ENCODE results near the gene VEZF1. TPM values are rescaled to one million over a fixed set of nuclear protein-coding genes. Genes with fewer than 3 reads are reported as not detected.

Gene VEZF1
- polyA plus RNA-seq, 3 donors, result 28.3 to 40.1 (median 29.0) TPM

GRCh38 chr17:58005728-58006559 is 17.9 kb upstream of the VEZF1 start:
- peaks cover 31 to 38% of the 10 kb centered on the region in 2 donors for H3K36me3 Mint-ChIP-seq
- H3K9me3 Mint-ChIP-seq, result no peaks in the 10 kb centered on the region
- intact Hi-C loops (cut with micrococcal nuclease), result loop anchor here (5.0 kb wide), 2 partner anchors 76 to 511 kb away; partner anchors contain the start of gene DYNLL2 (in 2 of the 2)
- H3K9me3 ChIP-seq (replicated peaks in 1 of 2; ENCODE audit: control insufficient read depth in 1 of 2, insufficient read depth in 1 of 2, low read length in 2 of 2), result no peaks in the 10 kb centered on the region
- H3K27ac Mint-ChIP-seq, result peak overlapping the region; percentile 98 to 99 (median 99)
- 4% methylated on average over 30 of the region's 36 CpGs for WGBS (ENCODE audit: insufficient coverage)
- peak overlapping the region; percentile 67 to 99 (median 82) for H3K4me3 ChIP-seq (replicated peaks in 1 of 3; ENCODE audit: low read depth in 2 of 3, low read length in 3 of 3)
- TF ChIP-seq CTCF (IDR thresholded peaks at IDR 0.05), result no peak
- H3K4me3 Mint-ChIP-seq, result peak overlapping the region; percentile 98 to 99
- peaks cover 57% of the 10 kb centered on the region for H3K79me2 ChIP-seq (ENCODE audit: insufficient read depth, low read length)
- peak overlapping the region; percentile 92 to 97 for H3K27ac ChIP-seq (ENCODE audit: low read depth in 1 of 2, low read length in 2 of 2)
- H4K20me1 ChIP-seq (ENCODE audit: insufficient read depth, low read length), result peaks cover 58% of the 10 kb centered on the region
- H3K4me2 ChIP-seq (replicated peaks; ENCODE audit: extremely low read depth, low read length, poor library complexity, severe bottlenecking), result peak overlapping the region; percentile 94
- peaks cover 27 to 39% of the 10 kb centered on the region in 2 donors for H3K4me1 ChIP-seq (ENCODE audit: control insufficient read depth in 1 of 2, insufficient read depth in 2 of 2, low read length in 2 of 2)
- H3K4me1 Mint-ChIP-seq, result peaks cover 38% of the 10 kb centered on the region
- peaks cover 41 to 49% of the 10 kb centered on the region in 2 donors for H3K36me3 ChIP-seq (replicated peaks in 1 of 2; ENCODE audit: control insufficient read depth in 1 of 2, insufficient read depth in 2 of 2, low read length in 2 of 2)
- no peak for DNase-seq
- H3K9ac ChIP-seq (ENCODE audit: insufficient read depth, low read length, poor library complexity, severe bottlenecking), result peak overlapping the region; percentile 93
- no peaks in the 10 kb centered on the region for H3K27me3 ChIP-seq (ENCODE audit: control insufficient read depth in 2 of 2, insufficient read depth in 2 of 2, low read length in 2 of 2)
- H2AFZ ChIP-seq (ENCODE audit: insufficient read depth, low read depth, low read length, poor library complexity, severe bottlenecking), result peak overlapping the region; percentile 90
- peaks cover 0 to 6% (median 0%) of the 10 kb centered on the region in 3 donors for H3K27me3 Mint-ChIP-seq (ENCODE audit: low read depth in 3 of 3)

- H3K9me3 ChIP-seq (replicated peaks in 1 of 2; ENCODE audit: control insufficient read depth in 1 of 2, insufficient read depth in 1 of 2, low read length in 2 of 2), result no peaks in the 10 kb centered on the region
- peaks cover 45 to 57% of the 10 kb centered on the region in 2 donors for H3K36me3 ChIP-seq (replicated peaks in 1 of 2; ENCODE audit: control insufficient read depth in 1 of 2, insufficient read depth in 2 of 2, low read length in 2 of 2)
- no peak for TF ChIP-seq CTCF (IDR thresholded peaks at IDR 0.05)
- H3K4me3 ChIP-seq (replicated peaks in 1 of 3; ENCODE audit: low read depth in 2 of 3, low read length in 3 of 3), result peak overlapping the region in 1 of 3 experiments; percentile 99
- H3K9me3 Mint-ChIP-seq, result no peaks in the 10 kb centered on the region
- H3K79me2 ChIP-seq (ENCODE audit: insufficient read depth, low read length), result peaks cover 57% of the 10 kb centered on the region
- 73% methylated on average over 10 of the region's 12 CpGs for WGBS (ENCODE audit: insufficient coverage)
- peaks cover 27 to 39% of the 10 kb centered on the region in 2 donors for H3K4me1 ChIP-seq (ENCODE audit: control insufficient read depth in 1 of 2, insufficient read depth in 2 of 2, low read length in 2 of 2)
- peak overlapping the region in 2 of 7 donors; percentile 71 to 98 for H3K27ac Mint-ChIP-seq
- peak overlapping the region; percentile 67 to 98 for H3K4me3 Mint-ChIP-seq
- peaks cover 38% of the 10 kb centered on the region for H3K4me1 Mint-ChIP-seq
- intact Hi-C loops (cut with micrococcal nuclease), result loop anchor here (5.0 kb wide), 2 partner anchors 77 to 512 kb away; partner anchors contain the start of gene DYNLL2 (in 2 of the 2)
- peaks cover 0 to 6% (median 0%) of the 10 kb centered on the region in 3 donors for H3K27me3 Mint-ChIP-seq (ENCODE audit: low read depth in 3 of 3)
- peaks cover 31 to 41% of the 10 kb centered on the region in 2 donors for H3K36me3 Mint-ChIP-seq
- no peaks in the 10 kb centered on the region for H3K27me3 ChIP-seq (ENCODE audit: control insufficient read depth in 2 of 2, insufficient read depth in 2 of 2, low read length in 2 of 2)
- no peak overlapping the region for H3K9ac ChIP-seq (ENCODE audit: insufficient read depth, low read length, poor library complexity, severe bottlenecking)
- H3K4me2 ChIP-seq (replicated peaks; ENCODE audit: extremely low read depth, low read length, poor library complexity, severe bottlenecking), result peak overlapping the region; percentile 94
- H2AFZ ChIP-seq (ENCODE audit: insufficient read depth, low read depth, low read length, poor library complexity, severe bottlenecking), result no peak overlapping the region
- peaks cover 66% of the 10 kb centered on the region for H4K20me1 ChIP-seq (ENCODE audit: insufficient read depth, low read length)
- peak overlapping the region in 1 of 2 donors; percentile 97 for H3K27ac ChIP-seq (ENCODE audit: low read depth in 1 of 2, low read length in 2 of 2)
- DNase-seq, result no peak
Observed at GRCh38 chr17:58005031-58005727, 17.1 kb upstream of the VEZF1 start.
